GM21526 (cell line): Measurements from ENCODE around the gene CEP63.

Source experiments
- ATAC-seq: cut with Tn5 transposase; IDR thresholded peaks from one replicate; pipeline ENCODE4 v1.9.1; 2021; ENCODE audit warnings: moderate library complexity; ENCODE audit not compliant: unreplicated experiment, low FRiP score

Gene CEP63

GRCh38 chr3:134606033-134607025 lies 120.5 kb downstream of the CEP63 start:
- no peak for ATAC-seq

GRCh38 chr3:134607054-134608022 lies 121.5 kb downstream of the CEP63 start:
- no peak for ATAC-seq

GRCh38 chr3:134608023-134608770 lies 122.3 kb downstream of the CEP63 start:
- no peak for ATAC-seq

GRCh38 chr3:134608771-134609435 lies 123.0 kb downstream of the CEP63 start:
- no peak for ATAC-seq

DNA sequence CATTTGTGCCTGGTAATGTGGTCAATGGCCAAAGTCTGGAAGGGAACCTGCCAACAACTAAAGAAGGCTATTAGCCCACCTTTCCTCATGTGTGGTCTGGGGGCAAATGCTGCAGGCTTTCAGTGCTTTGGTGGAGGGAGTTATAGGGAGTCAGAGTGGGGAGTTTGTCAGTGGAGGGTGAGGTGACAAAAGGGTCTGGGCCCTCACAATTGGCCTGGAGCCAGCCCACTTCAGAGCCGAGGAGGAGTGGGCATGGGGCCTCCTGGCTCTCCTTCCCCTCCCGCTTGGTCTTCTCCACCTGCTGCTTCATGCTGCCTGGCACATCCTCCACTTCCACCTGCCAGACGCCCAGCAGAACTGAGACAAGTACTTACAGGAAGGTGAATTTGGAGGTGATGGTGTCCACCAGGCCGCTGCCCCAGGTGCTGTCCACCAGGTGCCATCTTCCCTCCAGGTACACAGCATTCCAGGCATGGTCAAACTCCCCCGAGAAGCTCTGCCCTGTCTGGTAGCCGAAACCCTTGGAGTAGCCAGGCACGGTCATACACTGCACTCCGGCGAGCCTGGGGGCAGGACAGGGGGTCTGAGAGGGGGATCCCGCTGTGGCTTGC lies 124.1 kb downstream of the CEP63 start:
- ATAC-seq, result no peak

DNA sequence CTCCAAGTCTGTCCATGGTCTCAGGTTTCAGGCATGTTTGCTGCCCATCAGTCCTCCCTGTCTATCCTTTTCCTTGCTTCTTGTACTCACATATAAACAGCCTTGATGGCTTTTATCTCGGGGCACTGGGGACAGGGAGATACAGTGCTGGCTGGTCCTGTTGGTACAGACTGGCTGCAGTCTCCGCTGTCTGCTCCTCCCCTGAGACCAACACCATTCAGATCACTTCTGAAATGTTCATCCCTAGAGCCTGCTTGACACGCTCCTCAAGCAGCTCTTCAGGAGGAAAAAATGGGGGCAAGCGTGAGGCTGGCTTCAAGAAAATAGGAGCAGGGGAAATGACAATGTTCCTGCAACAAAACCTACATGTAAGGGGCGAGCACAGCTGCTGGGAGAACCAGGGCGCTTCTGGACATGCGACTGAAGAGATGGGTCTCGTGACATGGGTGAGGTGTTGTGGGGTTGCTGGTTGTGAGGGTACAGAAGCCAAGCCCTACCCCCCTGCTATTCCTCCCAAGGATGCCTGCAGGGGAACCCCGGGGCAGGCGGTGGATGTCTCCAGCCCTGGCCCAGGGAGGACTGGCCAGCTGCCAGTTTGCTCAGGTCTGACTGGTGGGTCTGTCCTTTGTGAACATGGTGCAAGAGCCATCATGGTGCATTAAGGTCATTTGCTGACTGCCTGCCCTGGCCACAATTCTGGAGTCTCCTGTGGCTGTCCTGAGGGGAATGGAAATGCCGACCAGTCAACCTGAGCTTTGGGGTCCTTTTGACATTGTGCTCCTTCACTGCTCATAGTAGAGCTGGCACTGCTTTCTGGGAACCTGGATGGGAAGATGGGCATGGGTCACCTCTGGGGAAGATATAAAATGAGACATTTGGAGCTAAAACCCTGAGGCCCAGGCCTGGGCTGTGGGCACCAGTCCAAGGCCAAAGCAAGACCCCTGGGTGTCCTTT lies 124.9 kb downstream of the CEP63 start:
- no peak for ATAC-seq

DNA sequence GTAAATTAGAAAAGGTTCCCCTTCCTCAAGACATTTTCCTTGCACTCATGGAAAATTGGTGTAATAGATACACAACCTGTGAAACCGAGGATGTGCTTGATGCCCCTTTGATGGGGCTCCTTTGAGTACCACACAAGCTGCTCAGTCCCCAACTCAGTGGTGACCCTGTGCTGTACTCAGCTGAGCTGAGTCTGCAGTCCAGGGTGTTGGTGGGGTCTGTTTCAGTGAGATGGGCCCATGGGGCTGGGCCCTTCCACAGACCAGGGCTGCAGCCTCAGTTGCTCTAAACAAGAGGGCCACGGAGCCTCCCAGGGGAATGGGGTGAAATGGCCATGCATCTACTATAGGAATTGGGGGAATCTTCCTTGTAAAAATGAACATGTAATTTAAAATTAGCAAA lies 125.7 kb downstream of the CEP63 start:
- no peak for ATAC-seq

- no peak for ATAC-seq
These were observed 127.2 kb downstream of the CEP63 start for GRCh38 chr3:134613006-134613520.

DNA sequence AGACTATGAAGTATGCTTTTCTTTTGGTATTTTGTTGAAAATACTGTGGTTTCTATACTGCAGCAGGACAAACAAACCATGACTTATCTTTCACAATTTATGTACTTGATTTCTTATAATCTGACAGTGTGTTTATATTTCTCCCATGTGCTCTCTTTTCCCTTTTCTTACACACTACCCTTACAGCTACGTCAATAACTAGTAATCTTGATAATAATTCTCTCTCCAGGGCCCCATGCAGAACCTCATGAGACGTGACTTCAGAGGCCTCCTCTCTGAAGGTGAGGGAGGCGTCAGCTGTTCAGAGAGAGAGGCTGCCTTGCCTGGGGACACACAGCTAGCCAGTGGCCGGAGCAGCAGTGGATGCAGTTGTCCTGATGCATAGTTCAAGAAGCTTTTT lies 129.1 kb downstream of the CEP63 start:
- ATAC-seq, result no peak

GRCh38 chr3:134615743-134616142 lies 129.9 kb downstream of the CEP63 start:
- ATAC-seq, result no peak

- no peak for ATAC-seq
These were observed 132.0 kb downstream of the CEP63 start for GRCh38 chr3:134617608-134618477.

- no peak for ATAC-seq
These were observed 132.8 kb downstream of the CEP63 start for GRCh38 chr3:134618478-134619300.

DNA sequence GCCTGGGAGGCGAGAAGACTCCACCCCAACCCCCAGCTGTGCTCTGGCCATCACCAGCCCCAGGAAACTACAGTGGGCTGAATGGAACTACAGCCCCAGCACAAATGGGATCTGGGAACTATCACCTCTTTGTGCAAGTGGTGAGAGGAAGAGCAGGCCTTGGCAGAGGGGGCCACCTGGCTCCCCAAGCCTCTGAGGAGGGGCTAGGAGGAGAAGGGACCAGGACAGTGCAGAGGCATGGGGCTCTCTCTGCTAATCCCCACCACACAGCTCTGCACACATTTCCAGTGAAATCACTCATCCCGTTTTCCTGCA lies 133.4 kb downstream of the CEP63 start:
- no peak for ATAC-seq

- ATAC-seq, result no peak
These were observed 134.1 kb downstream of the CEP63 start for GRCh38 chr3:134619884-134620445.

GRCh38 chr3:134620476-134621115 lies 134.7 kb downstream of the CEP63 start:
- no peak for ATAC-seq

DNA sequence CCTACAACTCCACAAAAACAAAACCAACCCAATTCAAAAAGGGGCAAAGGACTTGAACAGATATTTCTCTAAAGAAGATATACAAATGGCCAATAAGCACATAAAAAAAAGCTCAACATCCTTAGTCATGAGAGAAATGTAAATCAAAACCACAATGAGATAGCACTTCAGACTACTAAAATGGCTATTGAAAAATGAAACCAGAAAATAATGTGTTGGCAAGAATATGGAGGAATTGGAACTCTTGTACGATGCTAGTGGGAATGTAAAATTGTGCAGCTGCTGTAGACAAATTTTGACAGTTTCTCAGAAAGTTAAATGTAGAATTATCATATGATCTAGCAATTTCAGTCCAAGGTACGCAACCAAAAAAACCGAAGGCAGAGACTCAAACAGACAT lies 136.0 kb downstream of the CEP63 start:
- no peak for ATAC-seq
